GM10266 (cell line): ENCODE measurements around the gene IFT172.

Source experiments
- DNase-seq: peaks from one replicate; pipeline ENCODE4 v3.0.0; 2012; ENCODE audit errors: extremely low spot score
- CTCF ChIP-seq: IDR thresholded peaks from 2 replicates; pipeline ENCODE4 v1.5.1; 2012; ENCODE audit warnings: mild to moderate bottlenecking, low read depth; ENCODE audit not compliant: control insufficient read depth, insufficient read depth; ENCODE audit errors: missing control alignments

IFT172 gene

GRCh38 chr2:27494284-27494943 lies 4.9 kb upstream of the IFT172 start:
- DNase-seq, result no peak
- no peak for TF ChIP-seq CTCF

- no peak for DNase-seq
- no peak for TF ChIP-seq CTCF
Observed at GRCh38 chr2:27493948-27494283, 4.4 kb upstream of the IFT172 start.

- DNase-seq, result no peak
- TF ChIP-seq CTCF, result no peak
Observed at GRCh38 chr2:27492557-27492956, 3.0 kb upstream of the IFT172 start.

- no peak for DNase-seq
- peak; percentile 10 for TF ChIP-seq CTCF
Observed at GRCh38 chr2:27489118-27489497, 435 bp downstream of the IFT172 start.

- TF ChIP-seq CTCF, result no peak
- DNase-seq, result no peak
Observed at GRCh38 chr2:27485496-27485895, 4.0 kb downstream of the IFT172 start.

- no peak for DNase-seq
- no peak for TF ChIP-seq CTCF
Observed at GRCh38 chr2:27471961-27472360, 17.6 kb downstream of the IFT172 start.

- TF ChIP-seq CTCF, result no peak
Observed at GRCh38 chr2:27464443-27464842, 25.1 kb downstream of the IFT172 start.

More at GRCh38 chr2:27464443-27464842, 25.1 kb downstream of the IFT172 start:
- DNase-seq, result no peak
